Measurements from ENCODE around the gene LPXN. TPM values are rescaled to one million over a fixed set of nuclear protein-coding genes. Genes with fewer than 3 reads are reported as not detected.
A peak's percentile ranks its signal among the peaks of the same experiment; 100 is the strongest.

The LPXN gene
- total RNA-seq, 1 donor = 14.7 TPM

- no peak for DNase-seq (ENCODE audit: low read depth)
- no peak for TF ChIP-seq CTCF (IDR thresholded peaks at IDR 0.05; ENCODE audit: insufficient read depth, low read length)
- H3K4me3 ChIP-seq (ENCODE audit: low read depth, low read length) = no peak overlapping the region
These were observed 48.9 kb downstream of the LPXN start for GRCh38 chr11:58526721-58527120.

- DNase-seq (ENCODE audit: low read depth) = no peak
- no peak for TF ChIP-seq CTCF (IDR thresholded peaks at IDR 0.05; ENCODE audit: insufficient read depth, low read length)
- no peak overlapping the region for H3K4me3 ChIP-seq (ENCODE audit: low read depth, low read length)
These were observed 50.5 kb downstream of the LPXN start for GRCh38 chr11:58525037-58525614.

GRCh38 chr11:58524232-58525036 lies 51.2 kb downstream of the LPXN start:
- peak; percentile 94 for TF ChIP-seq CTCF (IDR thresholded peaks at IDR 0.05; ENCODE audit: insufficient read depth, low read length)
- peak overlapping the region; percentile 43 for H3K4me3 ChIP-seq (ENCODE audit: low read depth, low read length)
- DNase-seq (ENCODE audit: low read depth) = peak; percentile 94

GRCh38 chr11:58513747-58514367 lies 61.8 kb downstream of the LPXN start:
- no peak overlapping the region for H3K4me3 ChIP-seq (ENCODE audit: low read depth, low read length)
- peak; percentile 81 for TF ChIP-seq CTCF (IDR thresholded peaks at IDR 0.05; ENCODE audit: insufficient read depth, low read length)
- peak; percentile 80 for DNase-seq (ENCODE audit: low read depth)

- DNase-seq (ENCODE audit: low read depth) = no peak
- no peak overlapping the region for H3K4me3 ChIP-seq (ENCODE audit: low read depth, low read length)
- no peak for TF ChIP-seq CTCF (IDR thresholded peaks at IDR 0.05; ENCODE audit: insufficient read depth, low read length)
These were observed 64.0 kb downstream of the LPXN start for GRCh38 chr11:58511636-58512035.

GRCh38 chr11:58509748-58510147 lies 65.9 kb downstream of the LPXN start:
- no peak overlapping the region for H3K4me3 ChIP-seq (ENCODE audit: low read depth, low read length)
- DNase-seq (ENCODE audit: low read depth) = no peak
- TF ChIP-seq CTCF (IDR thresholded peaks at IDR 0.05; ENCODE audit: insufficient read depth, low read length) = no peak

Measured in fibroblast of the aortic adventitia (primary cell).